Left kidney (tissue), 8 donors: ENCODE measurements around the gene PRDM11. TPM values are rescaled to one million over a fixed set of nuclear protein-coding genes. Genes with fewer than 3 reads are reported as not detected.
A peak's percentile ranks its signal among the peaks of the same experiment; 100 is the strongest.
"Not testable (repeated sequence)": the region's sequence is repeated elsewhere in the genome, so short reads cannot be mapped to it uniquely, and the experiment has no call there.

ENCODE experiments used
- DNase-seq: peaks from one replicate; pipeline ENCODE4 v3.0.0-alpha.2; 2013
- long read RNA-seq, 8 donors: transcript quantifications; one replicate each; lab custom pipeline, GENCODE V29; 2026
- polyA plus RNA-seq: library from polyadenylated mRNA; unstranded; fragments of 120-200 nt; gene quantifications from one replicate; pipeline ENCODE4 v1.2.1, GENCODE V29; 2013; ENCODE audit not compliant: insufficient read length

PRDM11 gene
- 22.1 TPM for polyA plus RNA-seq
- long read RNA-seq, donor 1, partial matches to known transcripts: 0 of 1 reads
- long read RNA-seq, donor 1, other reads (novel, unspliced or antisense): 0 of 1 reads
- long read RNA-seq, donor 2: 0 reads
- long read RNA-seq, donor 3: 0 reads
- long read RNA-seq, donor 4: 0 reads
- long read RNA-seq, donor 5: 0 reads
- long read RNA-seq, donor 6: 0 reads
- long read RNA-seq, donor 7, partial matches to known transcripts: 0 of 1 reads
- long read RNA-seq, donor 7, other reads (novel, unspliced or antisense): 0 of 1 reads
- long read RNA-seq, donor 8: 0 reads

- DNase-seq: peak; percentile 57
These were observed at the start of gene PRDM11 for GRCh38 chr11:45146072-45147016. Gene PRDM11 (plus strand): TSS chr11:45146639. CDS start chr11:45181767, 35,128 bp downstream.

DNA sequence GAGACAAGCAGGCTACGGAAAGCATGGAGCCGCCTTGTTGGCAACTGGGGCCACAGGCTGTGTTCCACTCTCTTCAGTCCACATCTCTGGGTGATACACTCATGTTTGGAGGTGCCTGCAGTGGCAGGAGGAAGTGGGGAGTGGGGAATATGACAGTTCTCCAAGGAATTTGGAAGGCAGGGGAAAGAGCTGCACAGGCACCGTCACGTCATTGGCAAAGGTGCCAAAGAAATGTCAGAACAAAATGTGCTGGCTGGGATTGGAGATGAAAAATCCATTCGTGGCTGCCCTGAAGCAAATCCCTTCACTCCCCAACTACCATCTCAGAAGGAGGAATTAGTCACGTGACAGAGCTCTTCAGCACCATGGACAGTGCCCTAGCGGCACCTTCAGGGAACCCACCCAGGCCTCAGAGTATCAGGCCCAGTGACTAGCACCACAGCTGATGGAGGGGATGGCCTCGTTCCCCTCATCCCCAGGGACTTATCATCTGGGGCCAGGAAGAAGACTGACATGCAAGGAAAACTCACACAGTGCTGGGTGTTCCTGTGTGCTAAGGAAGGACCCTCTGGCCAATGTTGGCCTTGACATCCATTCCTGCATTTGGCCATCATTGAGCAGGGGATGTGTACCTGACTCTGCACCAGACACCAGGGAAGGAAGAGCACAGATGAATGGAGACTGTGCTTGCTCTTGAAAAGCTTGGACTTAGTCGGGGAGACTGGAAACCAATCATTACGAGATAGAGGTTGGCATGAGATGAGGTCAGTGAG, 48.5 kb upstream of the PRDM11 start:
- peak; percentile 90 for DNase-seq

DNA sequence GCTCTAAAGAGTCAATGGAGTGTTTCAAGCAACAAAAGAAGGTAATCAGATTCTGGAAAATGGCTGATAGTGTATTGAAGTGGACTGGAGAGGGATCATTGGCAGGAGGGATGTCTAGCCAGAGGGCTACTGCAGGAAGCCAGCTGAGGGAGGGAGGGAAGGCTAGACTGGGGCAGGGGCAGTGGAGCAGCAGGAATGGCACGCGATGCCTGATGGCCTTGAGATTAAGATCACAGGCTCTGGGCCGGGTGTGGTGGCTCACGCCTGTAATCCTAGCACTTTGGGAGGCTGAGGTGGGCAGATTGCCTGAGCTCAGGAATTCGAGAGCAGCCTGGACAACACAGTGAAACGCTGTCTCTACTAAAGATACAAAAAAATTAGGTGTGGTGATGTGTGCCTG, 47.5 kb upstream of the PRDM11 start:
- no peak for DNase-seq

GRCh38 chr11:45100339-45100738, 46.1 kb upstream of the PRDM11 start:
- DNase-seq: no peak

DNA sequence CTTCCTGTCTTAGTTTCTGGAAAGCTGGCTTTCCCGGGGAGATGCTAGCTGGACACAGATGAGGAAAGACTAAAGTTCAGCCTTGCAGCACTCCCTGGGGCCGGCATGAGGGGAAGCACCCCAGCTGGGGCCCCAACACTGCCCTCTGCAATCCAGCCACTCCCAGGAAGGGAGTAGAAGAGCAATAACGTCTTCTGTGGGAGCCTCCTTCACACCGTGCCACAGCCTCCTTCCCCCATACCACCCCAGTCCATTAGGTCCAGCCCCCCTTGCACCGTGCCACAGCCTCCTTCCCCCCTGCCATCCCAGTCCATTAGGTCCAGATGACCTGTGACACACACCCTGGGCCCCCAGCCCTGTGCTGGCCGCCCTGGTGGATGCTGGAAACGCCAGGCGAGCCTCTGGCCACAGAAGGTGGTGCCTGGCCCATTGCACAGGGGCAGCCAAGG, 44.1 kb upstream of the PRDM11 start:
- no peak for DNase-seq

DNA sequence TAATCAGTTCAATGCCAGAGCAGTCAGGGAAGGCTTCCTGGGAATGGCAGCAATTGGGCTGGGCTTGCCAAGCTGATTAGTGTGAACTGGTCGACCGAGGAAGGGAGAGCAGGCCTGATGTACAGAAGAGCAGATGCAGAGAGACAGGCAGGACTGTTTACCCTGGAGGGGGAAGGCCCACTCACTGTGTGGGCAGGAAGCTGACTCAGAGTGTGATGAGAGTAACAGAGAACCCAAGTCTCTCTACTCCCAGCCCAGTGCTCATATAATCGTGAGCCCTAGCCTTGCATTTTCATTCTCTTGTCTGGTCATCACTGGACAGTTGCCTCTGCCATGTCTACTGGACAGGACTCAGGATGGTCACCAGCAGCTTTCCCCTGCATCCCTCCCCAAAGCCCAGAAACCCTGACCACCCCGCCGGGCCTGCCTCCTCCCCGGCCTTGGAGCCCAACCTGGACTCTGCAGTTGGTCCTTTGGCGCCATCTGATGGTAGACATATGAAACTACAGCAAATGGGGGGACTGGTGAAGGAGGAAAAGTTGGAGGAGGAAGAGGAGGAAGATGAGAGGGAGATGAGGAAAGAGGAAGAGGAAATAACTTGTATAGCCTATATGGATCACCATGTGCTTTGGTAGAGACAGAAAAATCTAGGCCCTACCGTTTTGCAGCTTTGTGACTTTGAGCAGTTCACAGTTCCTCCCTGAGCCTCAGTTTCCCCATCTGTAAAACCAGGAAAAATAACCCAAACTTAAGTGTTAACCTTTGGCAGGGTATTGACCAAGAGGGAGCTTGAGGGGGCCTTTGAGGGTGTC, 43.4 kb upstream of the PRDM11 start:
- DNase-seq: peak; percentile 56

DNA sequence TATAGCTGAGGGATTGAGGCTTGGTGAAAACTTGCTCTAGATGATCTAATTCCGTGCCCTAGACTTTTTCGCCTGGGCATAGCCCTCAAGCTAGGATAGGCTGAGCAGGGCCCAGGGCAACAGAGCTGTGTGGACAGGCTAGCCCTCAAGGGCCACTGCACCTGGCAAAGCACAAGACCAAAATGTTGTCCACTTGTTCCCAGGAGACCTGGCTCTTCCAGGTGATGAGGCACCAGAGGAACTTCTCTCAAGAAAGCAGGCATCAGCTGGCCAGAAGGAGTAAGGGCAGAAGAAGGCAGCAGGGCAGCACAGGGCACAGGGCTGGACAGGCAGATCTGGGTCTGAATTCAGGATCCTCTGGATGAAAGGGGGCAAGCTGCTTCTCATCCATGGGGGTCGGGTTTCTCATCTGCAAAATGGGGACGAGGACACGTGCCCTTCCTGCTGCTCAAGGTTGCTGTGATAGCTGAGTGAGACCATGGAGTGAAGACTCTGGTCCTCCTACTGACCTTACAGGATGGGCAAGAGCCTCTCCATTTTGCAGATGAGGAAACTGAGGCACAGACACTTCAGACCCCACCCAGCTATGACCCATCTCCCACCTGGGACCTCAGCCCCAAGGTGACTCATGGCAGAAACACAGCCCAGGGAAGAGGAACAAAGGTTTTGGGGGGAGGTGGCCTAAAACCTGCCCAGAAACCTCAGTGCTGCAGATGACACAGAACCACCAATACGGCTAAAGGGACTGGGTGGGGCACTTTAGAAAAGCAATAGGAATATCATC, 42.2 kb upstream of the PRDM11 start:
- DNase-seq: no peak

DNA sequence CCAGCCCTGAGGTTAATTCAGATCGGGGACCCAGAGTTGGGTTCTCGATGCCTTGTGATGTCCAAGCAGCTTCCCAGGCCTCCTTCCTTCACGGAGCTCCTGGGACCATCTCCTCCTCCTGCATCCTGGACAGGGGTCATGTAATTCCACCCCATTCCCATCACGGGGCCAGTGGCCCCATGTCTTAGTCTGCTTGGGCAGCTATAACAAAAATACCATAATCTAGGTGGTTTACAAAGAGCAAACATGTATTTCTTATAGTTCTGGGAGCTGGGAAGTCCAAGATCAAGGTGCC, 41.7 kb upstream of the PRDM11 start:
- no peak for DNase-seq

GRCh38 chr11:45105233-45105983, 41.0 kb upstream of the PRDM11 start:
- peak; percentile 70 for DNase-seq

DNA sequence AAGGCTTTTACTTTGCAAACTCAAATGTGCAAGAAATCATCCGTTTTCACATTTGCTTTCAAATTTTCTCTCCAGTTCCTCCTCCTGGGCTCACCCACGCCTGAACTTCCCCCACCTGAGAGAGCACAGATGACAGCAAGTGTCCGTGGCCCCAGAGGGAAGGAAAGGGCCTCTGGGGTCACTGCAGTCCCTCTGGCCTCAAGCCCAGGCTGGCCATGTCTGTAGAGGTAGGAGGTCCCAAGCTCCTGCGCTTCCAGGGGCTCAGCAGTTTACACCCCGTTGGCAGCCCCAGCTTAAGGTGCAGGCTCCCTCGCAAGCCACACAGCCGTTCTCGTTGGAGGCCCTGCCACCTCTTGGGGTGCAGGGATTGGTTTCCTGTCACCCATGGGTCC, 40.5 kb upstream of the PRDM11 start:
- no peak for DNase-seq

GRCh38 chr11:45106440-45106839, 40.0 kb upstream of the PRDM11 start:
- no peak for DNase-seq

DNA sequence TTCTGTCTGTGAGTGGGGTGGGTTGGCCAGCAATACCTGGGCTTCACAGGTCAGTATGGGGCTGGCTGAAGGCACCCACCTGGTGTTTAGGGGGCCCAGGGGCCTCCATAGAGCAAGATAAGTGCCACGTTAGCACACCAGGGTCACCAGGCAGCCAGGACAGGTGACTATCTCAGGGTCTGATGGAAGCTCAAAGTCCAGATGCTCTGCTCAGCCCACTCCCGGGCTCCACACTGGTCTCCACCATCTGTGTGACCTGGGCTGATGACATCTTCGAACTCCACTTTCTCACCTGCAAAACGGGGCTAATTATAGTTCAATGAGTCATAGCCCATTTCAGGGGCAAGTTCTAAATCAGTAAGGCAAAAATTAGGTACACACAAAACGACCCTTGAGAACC, 39.4 kb upstream of the PRDM11 start:
- no peak for DNase-seq

DNA sequence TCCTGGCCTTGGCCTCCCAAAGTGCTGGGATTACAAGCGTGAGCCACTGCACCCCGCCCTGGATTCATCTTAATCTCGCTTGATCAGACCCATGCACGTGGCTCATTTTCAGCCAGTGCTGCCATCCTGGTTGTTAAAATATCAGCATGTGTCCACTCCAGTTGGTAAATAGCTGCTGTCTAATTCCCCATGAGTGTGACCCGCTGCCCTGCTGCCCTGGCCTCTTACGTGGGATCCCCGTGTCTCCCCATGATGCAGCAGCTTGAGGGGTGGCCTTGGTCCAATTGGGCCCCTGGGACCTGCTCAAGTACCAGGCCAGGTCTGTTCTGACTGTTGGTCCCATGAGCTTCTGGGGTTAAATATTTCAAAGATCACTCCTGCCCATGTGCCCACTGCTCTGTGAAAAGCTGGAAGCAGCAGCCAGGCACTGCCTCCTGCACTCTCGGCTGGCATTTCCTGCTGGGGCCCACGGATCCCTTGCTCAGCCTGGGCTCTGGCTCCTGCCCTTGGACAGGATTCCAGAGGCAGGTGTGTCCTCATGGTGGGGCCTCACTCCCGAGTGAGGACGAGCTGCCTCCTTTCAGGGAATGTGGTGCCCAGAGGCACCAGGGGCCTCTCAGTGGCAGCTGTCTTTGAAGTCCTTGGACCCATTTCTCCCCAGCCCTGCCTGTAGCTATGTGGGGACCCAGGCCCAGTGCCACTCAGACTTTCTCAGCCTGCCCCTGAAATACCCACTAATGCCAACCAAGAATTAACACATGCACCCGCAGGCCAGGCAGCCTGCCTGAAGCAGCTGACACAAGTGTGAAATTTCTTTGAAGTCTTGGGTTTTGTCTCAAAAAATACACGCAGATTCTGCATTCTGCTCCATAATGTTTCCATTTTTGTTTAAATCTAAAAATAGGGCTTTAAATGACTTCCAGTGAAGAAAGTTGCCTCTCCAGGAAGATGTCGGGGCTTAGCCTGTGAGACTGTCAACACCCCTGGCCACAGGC, 38.1 kb upstream of the PRDM11 start:
- no peak for DNase-seq

DNA sequence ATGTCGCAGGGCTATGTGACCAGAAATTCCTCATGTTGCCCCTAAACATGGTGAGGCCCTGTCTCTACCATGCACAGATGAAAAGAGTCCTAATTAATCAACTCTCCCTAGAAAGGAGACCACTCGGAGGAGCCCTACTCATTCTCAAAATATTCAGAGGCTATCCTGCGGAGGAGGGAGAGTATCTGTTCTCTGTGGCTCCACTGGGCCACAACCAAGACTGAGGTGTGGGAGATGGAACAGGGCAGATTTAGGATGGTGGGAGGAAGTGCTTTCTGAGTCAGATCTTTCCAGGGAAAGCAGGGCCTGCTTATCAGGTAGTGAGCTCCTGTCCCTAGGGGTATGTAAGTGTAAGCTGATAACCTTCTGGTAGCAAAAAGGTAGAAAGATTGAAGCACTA, 37.0 kb upstream of the PRDM11 start:
- no peak for DNase-seq

DNA sequence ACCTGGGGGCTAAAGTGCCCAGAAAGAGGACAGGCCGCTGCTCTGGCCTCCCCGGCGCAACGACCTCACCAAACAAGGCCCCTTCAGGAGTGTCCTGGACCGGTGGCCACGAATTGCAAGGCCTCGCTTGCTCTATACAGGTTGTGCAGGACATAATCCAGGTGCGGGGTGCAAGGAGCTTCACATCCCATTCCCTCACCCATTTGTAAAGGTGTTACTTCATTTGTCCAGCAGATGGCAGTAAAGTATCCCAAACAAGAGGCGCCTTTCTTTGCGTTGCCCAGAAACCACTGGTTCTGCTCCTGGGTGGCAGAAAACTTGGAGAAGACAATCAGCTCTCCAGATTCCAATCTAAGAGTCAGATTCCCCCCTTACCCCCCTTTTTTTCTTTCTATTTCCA, 35.9 kb upstream of the PRDM11 start:
- DNase-seq: peak; percentile 80

DNA sequence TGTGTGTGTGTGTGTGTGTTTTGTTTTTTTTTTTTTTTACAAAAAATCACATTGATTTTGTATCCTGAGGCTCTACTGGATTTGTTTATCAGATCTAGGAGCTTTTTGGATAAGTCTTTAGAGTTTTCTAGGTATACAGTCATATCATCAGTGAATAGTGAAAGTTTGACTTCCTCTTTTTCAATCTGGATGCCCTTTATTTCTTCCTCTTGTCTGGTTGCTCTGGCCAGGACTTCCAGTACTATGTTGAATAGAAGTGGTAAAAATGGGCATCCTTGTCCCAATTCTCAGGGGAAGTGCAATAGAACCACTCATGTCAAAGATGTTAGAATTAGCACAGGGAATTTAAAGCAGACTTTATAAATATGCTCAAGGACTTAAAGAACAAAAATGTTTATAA, 32.6 kb upstream of the PRDM11 start:
- DNase-seq: no peak

- not testable (repeated sequence) for DNase-seq
These were observed 18.6 kb upstream of the PRDM11 start for GRCh38 chr11:45127836-45128235.

- DNase-seq: no peak
These were observed 12.6 kb upstream of the PRDM11 start for GRCh38 chr11:45133878-45134277.

GRCh38 chr11:45141171-45141570, 5.3 kb upstream of the PRDM11 start:
- no peak for DNase-seq
